ENCODE data around the gene CNGA3. TPM values are rescaled to one million over a fixed set of nuclear protein-coding genes. Genes with fewer than 3 reads are reported as not detected.

Gene CNGA3
- total and polyA plus RNA-seq, 2 of the 4 experiments (the other 2 are of a cell fraction): under 0.01 TPM; not detected in 1

GRCh38 chr2:98403878-98404277 lies 57.6 kb downstream of the CNGA3 start:
- no peak overlapping the region for H4K5ac ChIP-seq (ENCODE audit: low read depth, low read length)
- no TSS peak for BruUV-seq (replicated peaks)
- in situ Hi-C loops (cut with MboI; ENCODE audit: low sequenced_read_pairs): loop anchor here (25.0 kb wide), 1 partner anchor 433 kb away; no protein-coding TSS in a partner anchor

More at GRCh38 chr2:98403878-98404277, 57.6 kb downstream of the CNGA3 start:
- H3K23ac ChIP-seq (ENCODE audit: low read depth, low read length): no peak overlapping the region
- H2BK15ac ChIP-seq (ENCODE audit: low read depth, low read length): no peak overlapping the region
- no peaks in the 10 kb centered on the region for H3K4me1 ChIP-seq (ENCODE audit: control insufficient read depth, insufficient read depth, low read length)
- dilution Hi-C loops (cut with HindIII; ENCODE audit: low sequenced_read_pairs, unreplicated experiment): no loop called here
- no peak overlapping the region for H3K4ac ChIP-seq (ENCODE audit: low read depth, low read length)
- no peaks in the 10 kb centered on the region for H3K9me3 ChIP-seq (ENCODE audit: control insufficient read depth, insufficient read depth, low read length)
- no peaks in the 10 kb centered on the region for H3K9me1 ChIP-seq (ENCODE audit: insufficient read depth, low read length)
- intact Hi-C loops (cut with micrococcal nuclease): no loop called here
- no peaks in the 10 kb centered on the region for H4K20me1 ChIP-seq (ENCODE audit: insufficient read depth, low read length)
- no peak overlapping the region for H3K9ac ChIP-seq (ENCODE audit: low read depth, low read length)
- no peak overlapping the region for H3K27ac ChIP-seq (ENCODE audit: insufficient read depth, low read length)
- no peak overlapping the region for H3K14ac ChIP-seq (replicated peaks; ENCODE audit: low read depth, low read length)
- H4K8ac ChIP-seq (ENCODE audit: low read depth in 2 of 2, low read length in 2 of 2): no peak overlapping the region
- no peak overlapping the region for H3K56ac ChIP-seq (ENCODE audit: extremely low read depth, insufficient read depth, low read length)
- DNase-seq (no peak), ATAC-seq (ENCODE audit: low read depth) (no peak)
- no peak overlapping the region for H2AK9ac ChIP-seq (replicated peaks; ENCODE audit: low read depth, low read length, poor library complexity)
- no peak overlapping the region for H2AK5ac ChIP-seq (ENCODE audit: low read depth, low read length)
- no peaks in the 10 kb centered on the region for H3K79me1 ChIP-seq (ENCODE audit: low read depth in 1 of 2, low read length in 2 of 2)
- H2AFZ ChIP-seq (replicated peaks; ENCODE audit: low read length, poor library complexity): no peak overlapping the region
- CTCF ChIA-PET: no interaction called here
- H3K18ac ChIP-seq (ENCODE audit: low read depth, low read length): no peak overlapping the region
- H3K27me3 ChIP-seq (ENCODE audit: control insufficient read depth, insufficient read depth, low read length): peaks cover 10% of the 10 kb centered on the region
- no peak overlapping the region for H2BK5ac ChIP-seq (ENCODE audit: low read depth, low read length, poor library complexity, severe bottlenecking)
- no peak overlapping the region for H3K4me2 ChIP-seq (ENCODE audit: low read depth, low read length)
- TF ChIP-seq POLR2A (IDR thresholded peaks at IDR 0.05; ENCODE audit: low read depth, low read length): no peak
- H3K4me3 ChIP-seq (ENCODE audit: insufficient read depth, low read depth, low read length): no peak overlapping the region
- POLR2A ChIA-PET (ENCODE audit: unreplicated experiment): no interaction called here
- H2BK120ac ChIP-seq (ENCODE audit: low read depth, low read length): no peak overlapping the region
- no peaks in the 10 kb centered on the region for H3K36me3 ChIP-seq (ENCODE audit: control insufficient read depth, insufficient read depth, low read length)
- no peak overlapping the region for H4K91ac ChIP-seq (ENCODE audit: insufficient read depth, low read depth, low read length)
- no peak overlapping the region for H2BK20ac ChIP-seq (ENCODE audit: low read depth, low read length)

Data from IMR-90 (cell line).